K562 (cell line): ENCODE measurements around the gene NEMP2. TPM values are rescaled to one million over a fixed set of nuclear protein-coding genes. Genes with fewer than 3 reads are reported as not detected.

Experiments
- ATAC-seq: fragments of 200-7000 bp; cut with Tn5 transposase; 3 replicates; pipeline ENCODE4 v1.9.1; 2020; ENCODE audit warnings: moderate library complexity
- BruUV-seq: library from RNA; stranded (reverse); fragments of 400-500 nt; replicated peaks from 2 replicates; lab custom pipeline; 2021; lab: Mats Ljungman, UMichigan
- CTCF ChIA-PET: fragments of 300-600 bp; formaldehyde crosslinking; extraction: SDS; loops from one replicate; lab custom pipeline; 2021; ENCODE audit warnings: low intra/inter-chr PET ratio; lab: Yijun Ruan, JAX
- POLR2A ChIA-PET: fragments of 300-600, 350-650 bp; sonication (Branson Sonifier 250); formaldehyde crosslinking; extraction: SDS; loops from one replicate; lab custom pipeline; 2021; ENCODE audit warnings: antibody characterized with exemption, inconsistent platforms; lab: Yijun Ruan, JAX
- DNase-seq, 4 experiments: peaks; one replicate each; pipeline versions ENCODE4 v3.0.0 to v3.0.0-alpha.2; 2011 to 2018; ENCODE audit warnings: low spot score in 3 of 4, mixed read lengths in 3 of 4; ENCODE audit errors: extremely low read depth in 1 of 4
- FAIRE-seq: peaks from 2 replicates; lab custom pipeline; 2011; peaks lifted over from hg19 to GRCh38; lab: Jason Lieb, UNC
- H2AFZ ChIP-seq: 2 replicates; pipeline ENCODE4 v1.6.0; 2011; ENCODE audit warnings: low read depth, low read length, control low read depth, inconsistent platforms
- H3K27ac ChIP-seq: fragments of 200-600 bp; 3 replicates; pipeline ENCODE4 v1.8.0; 2011; ENCODE audit warnings: low read depth, mild to moderate bottlenecking, control low read depth, inconsistent platforms, low read length, moderate library complexity, mixed read lengths; ENCODE audit errors: extremely low read depth
- H3K27me3 ChIP-seq, 2 experiments: fragments of 300-600 bp in 1 of 2; 2 replicates in 1 of 2; 3 replicates in 1 of 2; pipeline versions ENCODE4 v1.6.0 to v1.8.0; 2011; ENCODE audit warnings: inconsistent platforms in 2 of 2, low read length in 2 of 2, mild to moderate bottlenecking in 1 of 2, mixed read lengths in 1 of 2, moderate library complexity in 1 of 2; ENCODE audit not compliant: control insufficient read depth in 2 of 2, insufficient read depth in 2 of 2
- H3K36me3 ChIP-seq: fragments of 300-600 bp; 3 replicates; pipeline ENCODE4 v1.8.0; 2011; ENCODE audit warnings: mild to moderate bottlenecking, low read length, inconsistent platforms; ENCODE audit not compliant: control insufficient read depth, insufficient read depth
- H3K4me1 ChIP-seq, 2 experiments: fragments of 200-600 bp in 1 of 2; replicated peaks in 1 of 2; 2 replicates in 1 of 2; 3 replicates in 1 of 2; pipeline versions ENCODE4 v1.5.1 to v1.8.0; 2011; ENCODE audit warnings: inconsistent platforms in 2 of 2, low read length in 2 of 2, mild to moderate bottlenecking in 1 of 2, mixed read lengths in 1 of 2, moderate library complexity in 1 of 2; ENCODE audit not compliant: control insufficient read depth in 2 of 2, insufficient read depth in 2 of 2
- H3K4me2 ChIP-seq: 2 replicates; pipeline ENCODE4 v1.6.1; 2011; ENCODE audit warnings: low read length, control low read depth, inconsistent platforms, mixed read lengths; ENCODE audit not compliant: insufficient read depth
- H3K4me3 ChIP-seq: fragments of 200-600 bp; sonication (generic), shearing (Covaris generic); 2 replicates; pipeline ENCODE4 v1.5.1; 2016; ENCODE audit warnings: control low read depth, inconsistent platforms
- H3K79me2 ChIP-seq: fragments of 200-600 bp; 3 replicates; pipeline ENCODE4 v1.8.0; 2011; ENCODE audit warnings: low read length, inconsistent platforms; ENCODE audit not compliant: control insufficient read depth, insufficient read depth
- H3K9ac ChIP-seq, 2 experiments: 2 replicates each; pipeline versions ENCODE4 v1.6.0 to v1.6.1; 2011; ENCODE audit warnings: low read depth in 2 of 2, low read length in 2 of 2, control low read depth in 1 of 2, inconsistent platforms in 1 of 2, mild to moderate bottlenecking in 1 of 2, mixed read lengths in 1 of 2; ENCODE audit not compliant: insufficient read depth in 1 of 2
- H3K9me1 ChIP-seq: one replicate; pipeline ENCODE4 v1.6.0; 2011; ENCODE audit warnings: inconsistent platforms, mild to moderate bottlenecking, low read length, moderate library complexity; ENCODE audit not compliant: control insufficient read depth, insufficient read depth
- H3K9me3 ChIP-seq: replicated peaks from 2 replicates; pipeline ENCODE4 v1.5.1; 2011; ENCODE audit warnings: low read depth, low read length, inconsistent platforms; ENCODE audit not compliant: control insufficient read depth, insufficient read depth
- H4K20me1 ChIP-seq: replicated peaks from 2 replicates; pipeline ENCODE4 v1.6.1; 2011; ENCODE audit warnings: low read length, inconsistent platforms, mixed read lengths; ENCODE audit not compliant: control insufficient read depth, insufficient read depth
- CBX2 ChIP-seq: fragments of 200-600 bp; sonication (generic); IDR thresholded peaks from one replicate; pipeline ENCODE4 v1.6.1; 2012; ENCODE audit warnings: mild to moderate bottlenecking, low read length, inconsistent platforms; ENCODE audit not compliant: insufficient read depth, poor library complexity, severe bottlenecking
- FOXJ3 ChIP-seq: sonication (generic); formaldehyde crosslinking; IDR thresholded peaks from 2 replicates; pipeline ENCODE4 v1.4.0; 2020; ENCODE audit warnings: mild to moderate bottlenecking, missing genetic modification reagents
- IRF2 ChIP-seq: sonication (generic); formaldehyde crosslinking; IDR thresholded peaks from 2 replicates; pipeline ENCODE4 v1.8.1; 2022; ENCODE audit warnings: mild to moderate bottlenecking, missing genetic modification reagents
- PHF21A ChIP-seq: fragments of 450-650 bp; IDR thresholded peaks from 2 replicates; pipeline ENCODE4 v1.6.1; 2017; ENCODE audit warnings: low read depth, borderline replicate concordance
- RREB1 ChIP-seq: fragments of 250-450 bp; sonication (Bioruptor Pico); IDR thresholded peaks from 2 replicates; pipeline ENCODE4 v1.4.0; 2020
- STAT5B ChIP-seq: fragments of 250-450 bp; sonication (Bioruptor Pico); IDR thresholded peaks from 2 replicates; pipeline ENCODE4 v1.8.0; 2021; ENCODE audit warnings: mild to moderate bottlenecking, inconsistent platforms
- TRIM25 ChIP-seq: fragments of 450-650 bp; IDR thresholded peaks from 2 replicates; pipeline ENCODE4 v1.7.0; 2016; ENCODE audit warnings: borderline replicate concordance
- YY1 ChIP-seq, 3 experiments: IDR thresholded peaks; 2 replicates each; pipeline ENCODE4 v1.6.1; 2011; ENCODE audit warnings: low read length in 2 of 3, mild to moderate bottlenecking in 2 of 3, moderate library complexity in 2 of 3, borderline replicate concordance in 1 of 3, control low read depth in 1 of 3, low read depth in 1 of 3; ENCODE audit not compliant: insufficient read depth in 3 of 3, insufficient replicate concordance in 2 of 3, control insufficient read depth in 1 of 3, insufficient read length in 1 of 3; ENCODE audit errors: extremely low read depth in 1 of 3
- ZNF584 ChIP-seq: fragments of 200-800 bp; sonication (Bioruptor generic); IDR thresholded peaks from 2 replicates; pipeline ENCODE4 v1.6.1; 2016; ENCODE audit warnings: low read depth, mild to moderate bottlenecking, missing genetic modification characterization, missing compliant biosample characterization
- in situ Hi-C: fragments of 300-500 bp; cut with MboI; formaldehyde crosslinking; loops from 4 replicates; pipeline ENCODE4 v1.15.0; 2018; ENCODE audit warnings: inconsistent platforms, mixed read lengths
- intact Hi-C: fragments of 100-400 bp; cut with micrococcal nuclease; formaldehyde crosslinking; loops from 2 replicates; pipeline ENCODE4 v1.14.2; 2022
- polyA plus RNA-seq, 8 experiments: library from polyadenylated mRNA; depleted of rRNA in 4 of 8; stranded (reverse) in 5 of 8; unstranded in 3 of 8; fragments of >200 nt; fragmentation: Nextera tagmentation in 2 of 8; fragmentation: Illumina TruSeq in 1 of 8; extraction: Ambion mirVana in 2 of 8; extraction: Trizol in 1 of 8; gene quantifications; 2 replicates each; pipeline versions ENCODE4 v1.2.1 to v1.2.3, GENCODE V29; 2011 to 2014; ENCODE audit warnings: inconsistent platforms in 1 of 8, missing spikeins in 1 of 8
- total RNA-seq, 7 experiments: library from RNA; depleted of rRNA in 6 of 7; stranded (reverse); fragments of >200 nt in 6 of 7; fragmentation: Illumina TruSeq in 2 of 7; extraction: Trizol in 2 of 7; gene quantifications; 2 replicates each; pipeline versions ENCODE4 v1.2.1 to v1.2.3, GENCODE V29; 2011 to 2021; ENCODE audit warnings: low replicate concordance in 1 of 7
- TF ChIP-seq, protein P1 (sequence below): fragments of 250-450 bp; sonication (Bioruptor Pico); IDR thresholded peaks from 2 replicates; pipeline ENCODE4 v1.4.0; 2020; ENCODE audit warnings: mild to moderate bottlenecking, moderate library complexity, borderline replicate concordance
- TF ChIP-seq, protein P2 (sequence below): fragments of 250-450 bp; sonication (Bioruptor Pico); IDR thresholded peaks from 2 replicates; pipeline ENCODE4 v1.8.0; 2022; ENCODE audit warnings: moderate library complexity, mild to moderate bottlenecking, inconsistent platforms

Gene NEMP2
- total and polyA plus RNA-seq, 9 of the 15 experiments (the other 6 are each of a cell fraction or from before 2014, with no cell fraction given), result 0.32 to 3.0 (median 1.7) TPM

DNA sequence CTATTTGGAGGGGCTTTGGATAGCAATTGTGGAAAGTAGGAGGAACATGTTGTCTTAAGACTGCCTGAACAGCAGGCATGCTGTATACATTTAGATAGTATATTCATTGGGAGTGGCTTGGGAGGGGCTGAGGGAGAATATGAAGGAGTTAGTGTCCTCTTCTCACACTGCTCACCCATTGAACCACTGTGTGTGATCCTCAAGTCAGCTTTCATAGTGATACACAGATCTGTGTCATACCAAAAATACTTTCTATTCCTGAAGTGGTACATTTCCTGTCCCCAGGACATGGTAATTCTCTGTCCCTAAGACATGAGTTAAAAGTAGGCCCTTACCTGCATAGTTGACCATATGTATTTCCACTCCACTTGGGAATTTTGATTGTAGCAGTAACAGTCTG is 9.6 kb downstream of the NEMP2 start:
- FAIRE-seq (no peak), ATAC-seq (no peak), DNase-seq (no peak)
- H3K36me3 ChIP-seq, result no peaks in the 10 kb centered on the region
- in situ Hi-C loops, result no loop called here
- BruUV-seq, result no TSS peak
- H3K4me2 ChIP-seq, result no peak overlapping the region
- no peaks in the 10 kb centered on the region for H3K27me3 ChIP-seq
- CTCF ChIA-PET, result no interaction called here
- H4K20me1 ChIP-seq, result no peaks in the 10 kb centered on the region
- no peak overlapping the region for H2AFZ ChIP-seq
- no peaks in the 10 kb centered on the region for H3K79me2 ChIP-seq
- no peak overlapping the region for H3K27ac ChIP-seq
- peaks cover 0 to 14% of the 10 kb centered on the region in 2 experiments; a peak in 3 of 5 replicates for H3K4me1 ChIP-seq
- no peak overlapping the region for H3K9ac ChIP-seq
- no peak overlapping the region for H3K4me3 ChIP-seq
- H3K9me3 ChIP-seq, result no peaks in the 10 kb centered on the region
- intact Hi-C loops, result no loop called here
- POLR2A ChIA-PET, result no interaction called here
- no peaks in the 10 kb centered on the region for H3K9me1 ChIP-seq
- TF ChIP-seq CBX2 (no peak), STAT5B (no peak), PHF21A (no peak), TRIM25 (no peak), FOXJ3 (no peak), IRF2 (CRISPR knock-in tag) (no peak), RREB1 (CRISPR knock-in tag) (no peak), YY1 (IDR thresholded peaks at IDR 0.05; ENCODE audit: borderline replicate concordance in 1 of 3, control insufficient read depth in 1 of 3, extremely low read depth in 1 of 3, insufficient read depth in 3 of 3, insufficient read length in 1 of 3, insufficient replicate concordance in 2 of 3, low read depth in 1 of 3, low read length in 2 of 3) (no peak), ZNF584 (CRISPR knock-in tag) (no peak)
- TF ChIP-seq, protein P1, sequence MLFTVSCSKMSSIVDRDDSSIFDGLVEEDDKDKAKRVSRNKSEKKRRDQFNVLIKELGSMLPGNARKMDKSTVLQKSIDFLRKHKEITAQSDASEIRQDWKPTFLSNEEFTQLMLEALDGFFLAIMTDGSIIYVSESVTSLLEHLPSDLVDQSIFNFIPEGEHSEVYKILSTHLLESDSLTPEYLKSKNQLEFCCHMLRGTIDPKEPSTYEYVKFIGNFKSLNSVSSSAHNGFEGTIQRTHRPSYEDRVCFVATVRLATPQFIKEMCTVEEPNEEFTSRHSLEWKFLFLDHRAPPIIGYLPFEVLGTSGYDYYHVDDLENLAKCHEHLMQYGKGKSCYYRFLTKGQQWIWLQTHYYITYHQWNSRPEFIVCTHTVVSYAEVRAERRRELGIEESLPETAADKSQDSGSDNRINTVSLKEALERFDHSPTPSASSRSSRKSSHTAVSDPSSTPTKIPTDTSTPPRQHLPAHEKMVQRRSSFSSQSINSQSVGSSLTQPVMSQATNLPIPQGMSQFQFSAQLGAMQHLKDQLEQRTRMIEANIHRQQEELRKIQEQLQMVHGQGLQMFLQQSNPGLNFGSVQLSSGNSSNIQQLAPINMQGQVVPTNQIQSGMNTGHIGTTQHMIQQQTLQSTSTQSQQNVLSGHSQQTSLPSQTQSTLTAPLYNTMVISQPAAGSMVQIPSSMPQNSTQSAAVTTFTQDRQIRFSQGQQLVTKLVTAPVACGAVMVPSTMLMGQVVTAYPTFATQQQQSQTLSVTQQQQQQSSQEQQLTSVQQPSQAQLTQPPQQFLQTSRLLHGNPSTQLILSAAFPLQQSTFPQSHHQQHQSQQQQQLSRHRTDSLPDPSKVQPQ (CRISPR knock-in tag), result no peak
- TF ChIP-seq, protein P2, sequence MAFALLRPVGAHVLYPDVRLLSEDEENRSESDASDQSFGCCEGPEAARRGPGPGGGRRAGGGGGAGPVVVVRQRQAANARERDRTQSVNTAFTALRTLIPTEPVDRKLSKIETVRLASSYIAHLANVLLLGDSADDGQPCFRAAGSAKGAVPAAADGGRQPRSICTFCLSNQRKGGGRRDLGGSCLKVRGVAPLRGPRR (CRISPR knock-in tag), result no peak
